Keratinocyte (primary cell): ENCODE data around the gene CASQ1.

Experiments
- EZH2 ChIP-seq: IDR thresholded peaks from one replicate; pipeline ENCODE4 v1.6.1; 2012; ENCODE audit warnings: inconsistent platforms, mild to moderate bottlenecking, low read length, moderate library complexity
- TF ChIP-seq, protein P1 (sequence below), 3 experiments: IDR thresholded peaks in 1 of 3; conservative IDR thresholded peaks in 1 of 3; optimal IDR thresholded peaks in 1 of 3; 2 replicates in 2 of 3; 3 replicates in 1 of 3; pipeline versions ENCODE3 to v1.5.1; 2011; ENCODE audit warnings: low read length in 3 of 3, mild to moderate bottlenecking in 3 of 3, moderate library complexity in 2 of 3, control low read depth in 1 of 3, inconsistent platforms in 1 of 3; ENCODE audit not compliant: insufficient read depth in 2 of 3; ENCODE audit errors: extremely low read depth in 1 of 3

DNA sequence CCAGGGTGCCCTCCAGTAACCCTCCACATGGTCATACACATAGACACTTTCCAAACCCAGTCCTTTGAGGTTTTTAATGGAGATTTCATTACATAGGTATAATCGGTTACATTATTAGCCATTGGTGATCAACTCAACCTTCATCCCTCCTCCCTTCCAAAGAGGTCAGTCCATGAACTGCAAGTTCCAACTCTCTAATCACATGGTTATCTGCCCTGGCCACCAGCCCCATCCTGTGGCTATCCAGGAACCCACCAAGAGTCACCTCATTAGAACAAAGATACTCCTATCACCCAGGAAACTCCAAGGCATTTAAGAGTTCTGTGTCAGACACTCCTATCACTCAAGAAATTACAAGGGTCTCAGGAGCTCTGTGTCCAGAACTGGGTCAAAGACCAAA lies 26.8 kb upstream of the CASQ1 start:
- TF ChIP-seq, protein P1, sequence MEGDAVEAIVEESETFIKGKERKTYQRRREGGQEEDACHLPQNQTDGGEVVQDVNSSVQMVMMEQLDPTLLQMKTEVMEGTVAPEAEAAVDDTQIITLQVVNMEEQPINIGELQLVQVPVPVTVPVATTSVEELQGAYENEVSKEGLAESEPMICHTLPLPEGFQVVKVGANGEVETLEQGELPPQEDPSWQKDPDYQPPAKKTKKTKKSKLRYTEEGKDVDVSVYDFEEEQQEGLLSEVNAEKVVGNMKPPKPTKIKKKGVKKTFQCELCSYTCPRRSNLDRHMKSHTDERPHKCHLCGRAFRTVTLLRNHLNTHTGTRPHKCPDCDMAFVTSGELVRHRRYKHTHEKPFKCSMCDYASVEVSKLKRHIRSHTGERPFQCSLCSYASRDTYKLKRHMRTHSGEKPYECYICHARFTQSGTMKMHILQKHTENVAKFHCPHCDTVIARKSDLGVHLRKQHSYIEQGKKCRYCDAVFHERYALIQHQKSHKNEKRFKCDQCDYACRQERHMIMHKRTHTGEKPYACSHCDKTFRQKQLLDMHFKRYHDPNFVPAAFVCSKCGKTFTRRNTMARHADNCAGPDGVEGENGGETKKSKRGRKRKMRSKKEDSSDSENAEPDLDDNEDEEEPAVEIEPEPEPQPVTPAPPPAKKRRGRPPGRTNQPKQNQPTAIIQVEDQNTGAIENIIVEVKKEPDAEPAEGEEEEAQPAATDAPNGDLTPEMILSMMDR (optimal IDR thresholded peaks at IDR 0.05 in 1 of 3, IDR thresholded peaks at IDR 0.05 in 1 of 3, conservative IDR thresholded peaks at IDR 0.05 in 1 of 3; ENCODE audit: extremely low read depth in 1 of 3, insufficient read depth in 2 of 3, low read length in 3 of 3) = no peak
- no peak for TF ChIP-seq EZH2
